Sigmoid colon (tissue), 7 donors: ENCODE results near the gene GIMAP4. TPM values are rescaled to one million over a fixed set of nuclear protein-coding genes. Genes with fewer than 3 reads are reported as not detected.
"Not testable (repeated sequence)": the region's sequence is repeated elsewhere in the genome, so short reads cannot be mapped to it uniquely, and the experiment has no call there.

Source experiments
- DNase-seq: peaks from one replicate; pipeline ENCODE4 v3.0.0-alpha.2; 2019
- H3K27ac ChIP-seq, 4 donors: fragments of 200-600 bp; sonication (generic); one replicate each; pipeline ENCODE4 v1.5.1; 2016 to 2019; ENCODE audit warnings: mild to moderate bottlenecking in 1 of 4
- H3K27me3 ChIP-seq, 3 donors: fragments of 200-600 bp; sonication (generic); one replicate each; pipeline ENCODE4 v1.5.1; 2019; ENCODE audit warnings: mild to moderate bottlenecking in 1 of 3
- H3K36me3 ChIP-seq, 4 donors: fragments of 200-600 bp; sonication (generic); one replicate each; pipeline ENCODE4 v1.5.1; 2016 to 2019
- H3K4me1 ChIP-seq, 4 donors: fragments of 200-600 bp; sonication (generic); one replicate each; pipeline ENCODE4 v1.5.1; 2017 to 2019
- H3K4me3 ChIP-seq, 4 donors: fragments of 200-600 bp; sonication (generic); one replicate each; pipeline ENCODE4 v1.5.1; 2017 to 2019; ENCODE audit warnings: mild to moderate bottlenecking in 2 of 4, moderate library complexity in 1 of 4
- H3K9me3 ChIP-seq, 4 donors: fragments of 200-600 bp in 3 of 4; sonication (generic) in 3 of 4; one replicate each; pipeline versions ENCODE4 v1.5.1 to v1.6.1; 2013 to 2019
- EP300 ChIP-seq, 4 donors: sonication (generic); formaldehyde crosslinking; IDR thresholded peaks; one replicate each; pipeline ENCODE4 v1.6.1; 2017; ENCODE audit warnings: antibody characterized with exemption in 4 of 4
- POLR2A ChIP-seq, 2 donors: fragments of 450-650 bp; IDR thresholded peaks; one replicate each; pipeline ENCODE4 v1.6.1; 2016; ENCODE audit warnings: antibody characterized with exemption in 2 of 2, mild to moderate bottlenecking in 2 of 2, moderate library complexity in 2 of 2
- POLR2AphosphoS5 ChIP-seq, 4 donors: sonication (generic); formaldehyde crosslinking; IDR thresholded peaks; one replicate each; pipeline ENCODE4 v1.6.1; 2017; ENCODE audit warnings: antibody characterized with exemption in 4 of 4
- WGBS, 2 donors: extraction: QIAGEN DNeasy Blood & Tissue Kit; methylation state at CpG; one replicate each; pipeline ENCODE4 v1.1.7; 2013; 5-methylcytosine and 5-hydroxymethylcytosine counted together
- intact Hi-C: fragments of 100-400 bp; cut with DNase I; formaldehyde crosslinking; loops from one replicate; pipeline ENCODE4 v1.15.1; 2023
- polyA plus RNA-seq, 3 donors: library from polyadenylated mRNA; stranded (reverse); fragments of 200-250 nt; gene quantifications; one replicate each; pipeline ENCODE4 v1.2.3, GENCODE V29; 2013
- total RNA-seq, 4 donors: library from RNA; depleted of rRNA; stranded (reverse); fragments of >200 nt; gene quantifications; one replicate each; pipeline ENCODE4 v1.1.0, GENCODE V29; 2016
- TF ChIP-seq, protein P1 (sequence below), 4 experiments: fragments of 450-650 bp in 3 of 4; fragments of 200-600 bp in 1 of 4; IDR thresholded peaks; one replicate each; pipeline ENCODE4 v1.5.1; 2016 to 2019; ENCODE audit warnings: antibody characterized with exemption in 4 of 4, mild to moderate bottlenecking in 3 of 4, moderate library complexity in 2 of 4
- donor health status: healthy with polysubstance abuse.
- donor health status: Bipolar disorder and iron deficiency.
- donor health status: healthy.

The GIMAP4 gene
- total and polyA plus RNA-seq, 7 donors = 9.5 to 44.8 (median 21.4) TPM

GRCh38 chr7:150572496-150572895 lies 5.3 kb downstream of the GIMAP4 start:
- intact Hi-C loops = no loop called here

GRCh38 chr7:150579979-150580637 lies 12.9 kb downstream of the GIMAP4 start:
- WGBS, 2 donors = 49 to 66% methylated on average over 7 of the region's 7 CpGs
- intact Hi-C loops, H3K4me1 ChIP-seq, H3K4me3 ChIP-seq, H3K27ac ChIP-seq, H3K36me3 ChIP-seq, DNase-seq, H3K9me3 ChIP-seq, H3K27me3 ChIP-seq: not testable (repeated sequence)

More at GRCh38 chr7:150572496-150572895, 5.3 kb downstream of the GIMAP4 start:
- Histone ChIP-seq H3K4me1 (no peaks in the 10 kb centered on the region), H3K27me3 (no peaks in the 10 kb centered on the region), H3K4me3 (no peak overlapping the region), H3K9me3 (no peaks in the 10 kb centered on the region), H3K36me3 (no peaks in the 10 kb centered on the region), H3K27ac (no peak overlapping the region)
- TF ChIP-seq, protein P1, sequence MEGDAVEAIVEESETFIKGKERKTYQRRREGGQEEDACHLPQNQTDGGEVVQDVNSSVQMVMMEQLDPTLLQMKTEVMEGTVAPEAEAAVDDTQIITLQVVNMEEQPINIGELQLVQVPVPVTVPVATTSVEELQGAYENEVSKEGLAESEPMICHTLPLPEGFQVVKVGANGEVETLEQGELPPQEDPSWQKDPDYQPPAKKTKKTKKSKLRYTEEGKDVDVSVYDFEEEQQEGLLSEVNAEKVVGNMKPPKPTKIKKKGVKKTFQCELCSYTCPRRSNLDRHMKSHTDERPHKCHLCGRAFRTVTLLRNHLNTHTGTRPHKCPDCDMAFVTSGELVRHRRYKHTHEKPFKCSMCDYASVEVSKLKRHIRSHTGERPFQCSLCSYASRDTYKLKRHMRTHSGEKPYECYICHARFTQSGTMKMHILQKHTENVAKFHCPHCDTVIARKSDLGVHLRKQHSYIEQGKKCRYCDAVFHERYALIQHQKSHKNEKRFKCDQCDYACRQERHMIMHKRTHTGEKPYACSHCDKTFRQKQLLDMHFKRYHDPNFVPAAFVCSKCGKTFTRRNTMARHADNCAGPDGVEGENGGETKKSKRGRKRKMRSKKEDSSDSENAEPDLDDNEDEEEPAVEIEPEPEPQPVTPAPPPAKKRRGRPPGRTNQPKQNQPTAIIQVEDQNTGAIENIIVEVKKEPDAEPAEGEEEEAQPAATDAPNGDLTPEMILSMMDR (IDR thresholded peaks at IDR 0.05) = no peak
- TF ChIP-seq POLR2A (IDR thresholded peaks at IDR 0.05) (no peak), POLR2AphosphoS5 (IDR thresholded peaks at IDR 0.05) (no peak), EP300 (IDR thresholded peaks at IDR 0.05) (no peak)
- DNase-seq = no peak
- WGBS, 2 donors = 94 to 95% methylated on average over 10 of the region's 10 CpGs

DNA sequence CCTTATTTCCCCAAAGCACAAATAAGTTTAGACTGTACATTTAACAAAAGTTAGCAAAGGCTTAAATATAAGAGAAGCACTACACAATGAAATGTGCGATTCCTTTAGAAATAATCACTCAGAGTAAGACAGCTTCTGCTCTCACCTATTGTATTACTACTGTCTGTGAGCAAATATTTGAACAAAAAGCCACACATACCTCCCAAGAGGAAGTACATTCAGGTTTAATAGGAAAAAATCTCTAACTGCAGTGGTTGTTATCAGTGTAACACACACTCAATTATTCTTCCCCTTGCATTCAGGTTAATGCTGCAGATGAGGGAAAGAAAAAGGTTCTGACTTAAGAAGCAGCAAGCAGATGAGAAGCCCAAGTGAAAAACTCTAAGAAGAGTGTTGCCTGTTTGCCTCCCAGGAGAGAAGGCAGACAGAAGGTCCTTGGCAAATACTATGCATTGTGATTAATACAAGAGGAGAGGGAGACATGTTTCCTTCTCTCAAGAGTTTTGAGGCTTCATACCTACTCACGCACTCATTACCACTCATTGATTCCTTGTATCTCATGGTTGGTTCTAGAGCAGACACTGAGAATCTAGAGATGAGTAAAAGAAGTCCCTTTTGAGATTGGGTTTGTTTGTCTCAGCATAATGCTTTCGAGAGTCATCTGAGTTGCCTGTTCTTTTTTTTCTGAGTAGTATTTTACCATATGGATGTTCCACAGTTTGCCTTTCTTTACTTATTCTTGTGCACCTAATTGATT lies 13.6 kb downstream of the GIMAP4 start:
- intact Hi-C loops = no loop called here
- WGBS, 2 donors = 71 to 76% methylated on average over 3 of the region's 3 CpGs
- TF ChIP-seq POLR2A (IDR thresholded peaks at IDR 0.05) = no peak
- TF ChIP-seq POLR2AphosphoS5 (IDR thresholded peaks at IDR 0.05) = no peak
- no peak for TF ChIP-seq EP300 (IDR thresholded peaks at IDR 0.05)
- TF ChIP-seq, protein P1 (IDR thresholded peaks at IDR 0.05) = no peak
- Histone ChIP-seq H3K9me3 (no peaks in the 10 kb centered on the region), H3K27me3 (no peaks in the 10 kb centered on the region), H3K4me3 (no peak overlapping the region), H3K4me1 (no peaks in the 10 kb centered on the region), H3K27ac (no peak overlapping the region), H3K36me3 (no peaks in the 10 kb centered on the region)
- DNase-seq = no peak

- no peaks in the 10 kb centered on the region for H3K9me3 ChIP-seq
- TF ChIP-seq, protein P1 (IDR thresholded peaks at IDR 0.05) = no peak
- TF ChIP-seq POLR2AphosphoS5 (IDR thresholded peaks at IDR 0.05) = no peak
- no peak for TF ChIP-seq POLR2A (IDR thresholded peaks at IDR 0.05)
- TF ChIP-seq EP300 (IDR thresholded peaks at IDR 0.05) = no peak
- H3K27me3 ChIP-seq = no peaks in the 10 kb centered on the region
- no peak overlapping the region for H3K4me3 ChIP-seq
- DNase-seq = no peak
- peak overlapping the region in 1 of 4 donors; percentile 56 for H3K27ac ChIP-seq
- intact Hi-C loops = no loop called here
- H3K4me1 ChIP-seq = no peaks in the 10 kb centered on the region
- WGBS, 2 donors = 82 to 88% methylated on average over 7 of the region's 7 CpGs
- H3K36me3 ChIP-seq = no peaks in the 10 kb centered on the region
Measured at GRCh38 chr7:150585199-150585598, 18.0 kb downstream of the GIMAP4 start.

DNA sequence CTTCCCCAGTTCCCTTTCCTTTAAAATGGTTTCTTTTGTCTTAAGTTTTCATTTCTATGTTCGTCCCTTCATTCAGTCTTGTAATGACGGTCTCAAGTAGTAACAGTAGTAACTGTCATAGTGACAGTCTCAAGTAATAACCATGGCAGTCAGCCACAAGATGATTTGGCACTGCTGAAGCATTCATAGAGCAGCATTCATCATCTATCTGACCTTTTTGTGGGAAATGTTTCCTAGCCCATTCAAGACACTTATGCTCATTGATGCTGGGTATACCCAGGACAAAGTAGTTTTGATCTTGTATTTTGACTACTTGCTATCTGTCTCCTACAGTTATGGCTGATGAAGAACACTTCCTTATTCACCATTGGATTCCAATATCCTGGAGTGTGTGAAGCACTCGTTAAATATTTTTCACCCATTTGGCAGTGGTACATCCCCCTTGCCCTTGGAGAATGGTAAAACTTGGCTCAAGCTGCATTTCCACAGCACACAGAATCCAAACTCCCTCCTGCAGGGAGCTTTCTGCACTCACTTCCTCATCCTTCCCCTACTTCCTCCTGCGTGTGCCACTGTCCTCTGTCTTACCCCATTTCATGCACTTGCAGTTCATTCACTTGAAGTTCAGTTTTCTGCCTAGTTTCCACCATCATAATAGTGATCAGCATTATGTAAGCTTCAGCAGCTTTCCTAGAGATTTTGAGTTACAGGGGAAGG lies 19.0 kb downstream of the GIMAP4 start:
- Histone ChIP-seq H3K9me3 (no peaks in the 10 kb centered on the region), H3K4me1 (no peaks in the 10 kb centered on the region), H3K36me3 (no peaks in the 10 kb centered on the region), H3K27ac (peak overlapping the region in 3 of 4 donors; percentile 30 to 56 (median 48)), H3K27me3 (no peaks in the 10 kb centered on the region), H3K4me3 (no peak overlapping the region)
- TF ChIP-seq, protein P1 (IDR thresholded peaks at IDR 0.05) = no peak
- TF ChIP-seq POLR2AphosphoS5 (IDR thresholded peaks at IDR 0.05) (no peak), POLR2A (IDR thresholded peaks at IDR 0.05) (no peak), EP300 (IDR thresholded peaks at IDR 0.05) (no peak)
- intact Hi-C loops = no loop called here
- no peak for DNase-seq
- 54 to 61% methylated on average over 4 of the region's 4 CpGs for WGBS, 2 donors
